Activated CD8-positive, alpha-beta memory T cell treated with anti-CD3 and anti-CD28 coated beads, Interleukin-2, amount 50 U/mL, for 4 hours (primary cell): ENCODE measurements around the gene LBR.
"Not testable (repeated sequence)": the region's sequence is repeated elsewhere in the genome, so short reads cannot be mapped to it uniquely, and the experiment has no call there.

ENCODE experiments used
- DNase-seq: peaks from one replicate; pipeline ENCODE4 v3.0.0-alpha.2; 2020

The LBR gene

GRCh38 chr1:225427235-225428067, at the start of gene LBR:
Gene LBR, minus strand, starts transcription at chr1:225428038. Its CDS starts 3,963 bp downstream, at chr1:225424075.
- no peak for DNase-seq

GRCh38 chr1:225477296-225477911, 49.6 kb upstream of the LBR start:
- DNase-seq, result no peak

- no peak for DNase-seq
These were observed 48.7 kb upstream of the LBR start for GRCh38 chr1:225476538-225476988.

- DNase-seq, result no peak
These were observed 48.3 kb upstream of the LBR start for GRCh38 chr1:225476100-225476511.

- peak; percentile 60 for DNase-seq
These were observed 47.4 kb upstream of the LBR start for GRCh38 chr1:225474986-225475820.

GRCh38 chr1:225474439-225474985, 46.7 kb upstream of the LBR start:
- no peak for DNase-seq

- DNase-seq, result not testable (repeated sequence)
These were observed 46.0 kb upstream of the LBR start for GRCh38 chr1:225473676-225474438.

GRCh38 chr1:225473266-225473665, 45.4 kb upstream of the LBR start:
- peak; percentile 15 for DNase-seq

GRCh38 chr1:225471453-225472301, 43.8 kb upstream of the LBR start:
- peak; percentile 15 for DNase-seq

GRCh38 chr1:225471109-225471452, 43.2 kb upstream of the LBR start:
- DNase-seq, result no peak

GRCh38 chr1:225470211-225471108, 42.6 kb upstream of the LBR start:
- DNase-seq, result peak; percentile 12

- peak; percentile 2 for DNase-seq
These were observed 41.2 kb upstream of the LBR start for GRCh38 chr1:225469051-225469450.

GRCh38 chr1:225468270-225469020, 40.6 kb upstream of the LBR start:
- peak; percentile 3 for DNase-seq

GRCh38 chr1:225467193-225468020, 39.6 kb upstream of the LBR start:
- DNase-seq, result peak; percentile 76

- no peak for DNase-seq
These were observed 39.0 kb upstream of the LBR start for GRCh38 chr1:225466848-225467192.

- DNase-seq, result no peak
These were observed 38.1 kb upstream of the LBR start for GRCh38 chr1:225465793-225466517.

- DNase-seq, result no peak
These were observed 37.3 kb upstream of the LBR start for GRCh38 chr1:225464851-225465792.
